ENCODE data around the gene SMOC2. TPM values are rescaled to one million over a fixed set of nuclear protein-coding genes. Genes with fewer than 3 reads are reported as not detected.

The SMOC2 gene
- total RNA-seq, 3 donors from 2014 or later = 14.4 to 67.2 (median 63.6) TPM

DNA sequence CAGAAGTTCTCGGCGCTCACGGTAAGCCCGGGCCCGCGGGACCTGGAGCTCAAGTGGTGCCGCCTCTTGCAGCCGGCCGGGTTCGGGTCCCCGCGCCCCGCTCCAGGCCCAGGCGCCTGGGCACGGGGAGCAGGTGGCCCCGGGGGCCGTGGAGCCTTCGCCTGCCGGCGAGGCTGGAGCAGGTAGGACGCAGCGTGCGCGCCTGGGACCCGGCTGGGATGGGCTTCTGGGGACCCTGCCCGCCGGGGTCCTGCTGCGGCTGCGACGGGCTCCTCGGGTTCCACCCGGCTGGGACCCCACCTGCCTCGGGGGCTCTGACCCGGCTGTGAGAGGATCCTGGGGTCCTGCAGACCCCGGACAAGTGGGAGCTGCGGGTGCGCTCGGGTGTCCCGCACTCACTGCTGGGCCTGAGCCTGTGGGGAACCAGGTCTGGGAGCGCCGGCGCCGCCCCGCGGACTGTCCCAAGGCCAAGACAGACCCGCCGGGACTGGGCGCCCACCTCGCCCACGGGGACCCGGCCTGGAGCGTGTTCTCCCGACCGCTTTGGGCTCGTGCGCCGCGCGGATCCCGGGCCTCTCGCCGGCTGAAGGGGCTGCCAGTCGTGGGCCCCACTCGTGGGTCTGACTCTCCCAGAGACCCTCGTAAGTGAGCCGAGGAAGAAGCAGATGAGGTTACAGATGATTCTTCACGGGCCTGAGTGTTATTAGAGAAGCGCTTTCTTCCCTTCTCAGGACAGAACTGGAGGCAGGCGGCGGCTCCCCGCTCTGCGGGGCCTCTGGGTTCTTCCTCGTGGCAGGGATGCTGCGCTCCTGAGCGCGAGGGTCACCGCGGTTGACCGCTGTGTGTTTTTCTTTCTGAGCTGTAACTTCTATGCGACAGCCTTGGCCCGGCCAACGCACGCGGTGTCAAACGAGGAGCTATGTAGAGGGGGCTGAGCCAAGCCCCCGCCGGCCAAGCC, 729 bp downstream of the SMOC2 start:
- peak overlapping the region in 1 of 2 donors; percentile 79 for H3K27ac ChIP-seq
- peaks cover 0 to 15% of the 10 kb centered on the region in 2 donors for H3K27me3 ChIP-seq
- H3K36me3 ChIP-seq = no peaks in the 10 kb centered on the region
- H3K4me1 ChIP-seq = no peaks in the 10 kb centered on the region
- TF ChIP-seq POLR2A (IDR thresholded peaks at IDR 0.05) = no peak
- TF ChIP-seq POLR2AphosphoS5 (IDR thresholded peaks at IDR 0.05) = no peak
- TF ChIP-seq, protein P1, sequence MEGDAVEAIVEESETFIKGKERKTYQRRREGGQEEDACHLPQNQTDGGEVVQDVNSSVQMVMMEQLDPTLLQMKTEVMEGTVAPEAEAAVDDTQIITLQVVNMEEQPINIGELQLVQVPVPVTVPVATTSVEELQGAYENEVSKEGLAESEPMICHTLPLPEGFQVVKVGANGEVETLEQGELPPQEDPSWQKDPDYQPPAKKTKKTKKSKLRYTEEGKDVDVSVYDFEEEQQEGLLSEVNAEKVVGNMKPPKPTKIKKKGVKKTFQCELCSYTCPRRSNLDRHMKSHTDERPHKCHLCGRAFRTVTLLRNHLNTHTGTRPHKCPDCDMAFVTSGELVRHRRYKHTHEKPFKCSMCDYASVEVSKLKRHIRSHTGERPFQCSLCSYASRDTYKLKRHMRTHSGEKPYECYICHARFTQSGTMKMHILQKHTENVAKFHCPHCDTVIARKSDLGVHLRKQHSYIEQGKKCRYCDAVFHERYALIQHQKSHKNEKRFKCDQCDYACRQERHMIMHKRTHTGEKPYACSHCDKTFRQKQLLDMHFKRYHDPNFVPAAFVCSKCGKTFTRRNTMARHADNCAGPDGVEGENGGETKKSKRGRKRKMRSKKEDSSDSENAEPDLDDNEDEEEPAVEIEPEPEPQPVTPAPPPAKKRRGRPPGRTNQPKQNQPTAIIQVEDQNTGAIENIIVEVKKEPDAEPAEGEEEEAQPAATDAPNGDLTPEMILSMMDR (IDR thresholded peaks at IDR 0.05) = no peak
- intact Hi-C loops (cut with DNase I; ENCODE audit: low total_unique reads) = no loop called here
- no peaks in the 10 kb centered on the region for H3K9me3 ChIP-seq
- H3K4me3 ChIP-seq = peak overlapping the region; percentile 57 to 90 (median 64)
- DNase-seq (ENCODE audit: low spot score in 2 of 2) = no peak

DNA sequence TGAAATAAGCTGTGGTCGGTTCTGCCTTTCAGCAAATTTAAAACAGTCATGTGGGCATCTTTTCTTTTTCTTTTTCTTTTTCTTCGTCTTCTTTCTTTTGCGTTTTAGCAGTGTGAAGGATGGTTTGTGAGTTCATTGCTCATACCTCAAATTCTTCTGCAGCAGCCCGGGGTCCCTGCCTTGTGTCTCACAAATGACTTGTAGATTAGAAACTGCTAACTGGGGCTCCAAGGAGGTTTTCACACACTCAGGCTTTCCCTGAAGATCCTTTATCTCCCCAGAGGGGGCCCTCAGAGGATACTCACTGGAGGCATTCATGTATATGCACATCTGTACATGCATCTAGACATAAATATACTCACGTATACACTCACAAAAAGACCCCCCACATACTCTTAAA, 1.7 kb downstream of the SMOC2 start:
- no peak for DNase-seq (ENCODE audit: low spot score in 2 of 2)
- peaks cover 0 to 15% of the 10 kb centered on the region in 2 donors for H3K27me3 ChIP-seq
- H3K9me3 ChIP-seq = no peaks in the 10 kb centered on the region
- no peak overlapping the region for H3K27ac ChIP-seq
- TF ChIP-seq POLR2AphosphoS5 (IDR thresholded peaks at IDR 0.05) (no peak), POLR2A (IDR thresholded peaks at IDR 0.05) (no peak)
- TF ChIP-seq, protein P1 (IDR thresholded peaks at IDR 0.05) = no peak
- H3K4me3 ChIP-seq = peak overlapping the region in 2 of 3 donors; percentile 64 to 90
- intact Hi-C loops (cut with DNase I; ENCODE audit: low total_unique reads) = no loop called here
- H3K4me1 ChIP-seq = no peaks in the 10 kb centered on the region
- H3K36me3 ChIP-seq = no peaks in the 10 kb centered on the region

DNA sequence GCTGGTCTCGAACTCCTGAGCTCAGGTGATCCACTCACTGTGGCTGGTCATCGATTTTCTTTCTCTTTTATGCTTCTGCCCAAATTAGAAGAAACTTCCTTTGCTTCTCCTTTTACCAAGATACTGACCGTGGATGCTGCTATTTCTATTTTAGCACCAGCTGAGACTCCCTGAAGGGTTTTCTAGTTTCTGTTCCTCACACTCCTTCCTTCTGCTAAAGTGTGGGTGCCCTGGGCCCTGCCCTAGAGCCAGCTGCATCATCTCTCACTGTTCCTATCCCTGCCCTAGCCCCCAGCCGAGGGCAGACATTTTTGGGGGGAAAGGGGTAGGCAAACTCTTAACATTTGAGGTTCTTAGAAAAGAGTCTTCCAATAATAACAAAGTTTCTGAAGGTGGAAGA, 6.3 kb downstream of the SMOC2 start:
- no peaks in the 10 kb centered on the region for H3K27me3 ChIP-seq
- no peaks in the 10 kb centered on the region for H3K36me3 ChIP-seq
- H3K9me3 ChIP-seq = no peaks in the 10 kb centered on the region
- H3K4me1 ChIP-seq = no peaks in the 10 kb centered on the region
- H3K4me3 ChIP-seq = no peak overlapping the region
- DNase-seq (ENCODE audit: low spot score in 2 of 2) = no peak
- TF ChIP-seq POLR2AphosphoS5 (IDR thresholded peaks at IDR 0.05) (no peak), POLR2A (IDR thresholded peaks at IDR 0.05) (no peak)
- TF ChIP-seq, protein P1 (IDR thresholded peaks at IDR 0.05) = no peak
- H3K27ac ChIP-seq = no peak overlapping the region
- intact Hi-C loops (cut with DNase I; ENCODE audit: low total_unique reads) = no loop called here

DNA sequence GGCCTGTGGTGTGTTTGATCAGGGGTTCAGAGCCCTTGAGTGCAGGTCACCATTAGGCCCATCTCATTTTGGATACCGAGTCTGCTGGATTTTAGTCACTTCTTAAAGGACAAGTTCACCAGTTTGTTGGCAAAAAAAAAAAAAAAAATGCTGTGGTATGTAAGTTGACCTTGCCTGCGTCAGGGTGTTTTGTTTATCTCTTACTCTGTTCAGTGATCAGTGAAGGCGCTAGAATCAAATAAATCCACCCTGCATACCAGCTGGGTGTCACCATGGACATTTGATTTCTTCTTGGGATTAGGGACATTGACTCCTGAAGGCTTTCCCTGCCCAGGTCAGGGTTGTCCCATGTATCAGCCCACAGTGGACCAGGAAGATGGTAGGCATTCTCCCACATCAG, 6.7 kb downstream of the SMOC2 start:
- no peak for DNase-seq (ENCODE audit: low spot score in 2 of 2)
- H3K36me3 ChIP-seq = no peaks in the 10 kb centered on the region
- no peak overlapping the region for H3K4me3 ChIP-seq
- no peaks in the 10 kb centered on the region for H3K27me3 ChIP-seq
- no peak overlapping the region for H3K27ac ChIP-seq
- H3K9me3 ChIP-seq = no peaks in the 10 kb centered on the region
- intact Hi-C loops (cut with DNase I; ENCODE audit: low total_unique reads) = no loop called here
- TF ChIP-seq POLR2A (IDR thresholded peaks at IDR 0.05) (no peak), POLR2AphosphoS5 (IDR thresholded peaks at IDR 0.05) (no peak)
- TF ChIP-seq, protein P1 (IDR thresholded peaks at IDR 0.05) = no peak
- no peaks in the 10 kb centered on the region for H3K4me1 ChIP-seq

DNA sequence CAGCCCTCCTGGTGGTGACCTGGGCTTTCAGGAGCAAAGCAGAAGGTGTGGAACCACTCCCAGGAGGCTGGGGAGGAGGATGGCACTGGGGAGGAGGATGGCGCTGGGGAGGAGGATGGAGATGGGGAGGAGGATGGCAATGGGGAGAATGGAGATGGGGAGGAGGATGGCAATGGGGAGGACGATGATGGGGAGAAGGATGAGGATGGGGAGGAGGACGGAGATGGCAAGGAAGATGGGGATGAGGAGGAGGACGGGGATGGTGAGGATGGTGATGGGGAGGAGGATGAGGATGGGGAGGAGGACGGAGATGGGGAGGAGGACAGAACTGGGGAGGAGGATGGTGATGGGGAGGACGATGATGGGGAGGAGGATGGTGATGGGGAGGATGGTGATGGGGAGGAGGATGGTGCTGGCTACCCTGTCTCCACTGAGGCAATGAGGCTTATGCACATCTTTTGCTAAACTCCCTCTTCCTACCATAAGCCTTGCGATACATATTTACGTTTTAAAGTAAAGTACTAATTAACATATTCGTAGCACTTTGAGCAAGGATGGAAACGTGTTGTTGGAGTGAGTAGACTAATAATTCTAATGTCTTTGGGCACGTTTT, 7.4 kb downstream of the SMOC2 start:
- TF ChIP-seq, protein P1 (IDR thresholded peaks at IDR 0.05) = no peak
- TF ChIP-seq POLR2AphosphoS5 (IDR thresholded peaks at IDR 0.05) (no peak), POLR2A (IDR thresholded peaks at IDR 0.05) (no peak)
- Histone ChIP-seq H3K36me3 (no peaks in the 10 kb centered on the region), H3K27me3 (no peaks in the 10 kb centered on the region), H3K4me1 (no peaks in the 10 kb centered on the region), H3K9me3 (no peaks in the 10 kb centered on the region), H3K4me3 (no peak overlapping the region), H3K27ac (no peak overlapping the region)
- intact Hi-C loops (cut with DNase I; ENCODE audit: low total_unique reads) = no loop called here
- no peak for DNase-seq (ENCODE audit: low spot score in 2 of 2)

Data from breast epithelium (tissue), 4 donors.